Measurements from ENCODE around the gene GTF2A2. TPM values are rescaled to one million over a fixed set of nuclear protein-coding genes. Genes with fewer than 3 reads are reported as not detected.

The GTF2A2 gene
- polyA plus RNA-seq, 1 donor (not counting 4 experiments of a cell fraction or from before 2014, with no cell fraction given) = 77.8 TPM

GRCh38 chr15:59609730-59610712, 47.3 kb downstream of the GTF2A2 start:
- H2AFZ ChIP-seq (ENCODE audit: control insufficient read depth, low read length) = no peak overlapping the region
- H3K4me1 ChIP-seq (ENCODE audit: control insufficient read depth, extremely low read depth, insufficient read depth, low read length) = no peaks in the 10 kb centered on the region
- no peak for TF ChIP-seq EZH2 (IDR thresholded peaks at IDR 0.05; ENCODE audit: low read length)
- no peak for TF ChIP-seq CTCF (optimal IDR thresholded peaks at IDR 0.05 in 1 of 3, IDR thresholded peaks at IDR 0.05 in 1 of 3, conservative IDR thresholded peaks at IDR 0.05 in 1 of 3; ENCODE audit: extremely low read depth in 1 of 3, insufficient read depth in 2 of 3, low read length in 3 of 3)
- H4K20me1 ChIP-seq (ENCODE audit: control insufficient read depth, extremely low read depth, insufficient read depth, low read length) = no peaks in the 10 kb centered on the region
- no peak overlapping the region for H3K27ac ChIP-seq (ENCODE audit: control insufficient read depth, insufficient read depth, low read length)
- FAIRE-seq = no peak
- H3K9me1 ChIP-seq (ENCODE audit: control insufficient read depth, extremely low read depth, insufficient read depth, low read length) = no peaks in the 10 kb centered on the region
- DNase-seq (ENCODE audit: low read depth, low spot score) = no peak
- no peaks in the 10 kb centered on the region for H3K79me2 ChIP-seq (ENCODE audit: control insufficient read depth, insufficient read depth, low read length)
- H3K36me3 ChIP-seq (ENCODE audit: control insufficient read depth in 2 of 2, extremely low read depth in 1 of 2, insufficient read depth in 2 of 2, low read length in 2 of 2) = no peaks in the 10 kb centered on the region
- H3K9ac ChIP-seq (ENCODE audit: control insufficient read depth, extremely low read depth, insufficient read depth, low read length) = no peak overlapping the region
- dilution Hi-C loops (cut with MboI; ENCODE audit: extremely low pct_ligation_motif_present, low sequenced_read_pairs) = no loop called here
- no peak overlapping the region for H3K4me3 ChIP-seq (ENCODE audit: control insufficient read depth in 2 of 3, extremely low read depth in 1 of 3, insufficient read depth in 2 of 3, low read depth in 1 of 3, low read length in 3 of 3)
- no peaks in the 10 kb centered on the region for H3K27me3 ChIP-seq (ENCODE audit: control insufficient read depth, extremely low read depth, insufficient read depth, low read length)
- no peak overlapping the region for H3K4me2 ChIP-seq (ENCODE audit: control insufficient read depth, extremely low read depth, insufficient read depth, low read depth, low read length)
- no peaks in the 10 kb centered on the region for H3K9me3 ChIP-seq (ENCODE audit: control insufficient read depth, low read depth, low read length)

- H3K9me3 ChIP-seq (ENCODE audit: control insufficient read depth, low read depth, low read length) = no peaks in the 10 kb centered on the region
- FAIRE-seq (no peak), DNase-seq (ENCODE audit: low read depth, low spot score) (no peak)
- no peaks in the 10 kb centered on the region for H4K20me1 ChIP-seq (ENCODE audit: control insufficient read depth, extremely low read depth, insufficient read depth, low read length)
- no peak overlapping the region for H2AFZ ChIP-seq (ENCODE audit: control insufficient read depth, low read length)
- no peaks in the 10 kb centered on the region for H3K4me1 ChIP-seq (ENCODE audit: control insufficient read depth, extremely low read depth, insufficient read depth, low read length)
- no peaks in the 10 kb centered on the region for H3K27me3 ChIP-seq (ENCODE audit: control insufficient read depth, extremely low read depth, insufficient read depth, low read length)
- no peaks in the 10 kb centered on the region for H3K9me1 ChIP-seq (ENCODE audit: control insufficient read depth, extremely low read depth, insufficient read depth, low read length)
- dilution Hi-C loops (cut with MboI; ENCODE audit: extremely low pct_ligation_motif_present, low sequenced_read_pairs) = no loop called here
- H3K36me3 ChIP-seq (ENCODE audit: control insufficient read depth in 2 of 2, extremely low read depth in 1 of 2, insufficient read depth in 2 of 2, low read length in 2 of 2) = no peaks in the 10 kb centered on the region
- H3K9ac ChIP-seq (ENCODE audit: control insufficient read depth, extremely low read depth, insufficient read depth, low read length) = no peak overlapping the region
- TF ChIP-seq CTCF (optimal IDR thresholded peaks at IDR 0.05 in 1 of 3, IDR thresholded peaks at IDR 0.05 in 1 of 3, conservative IDR thresholded peaks at IDR 0.05 in 1 of 3; ENCODE audit: extremely low read depth in 1 of 3, insufficient read depth in 2 of 3, low read length in 3 of 3) (no peak), EZH2 (IDR thresholded peaks at IDR 0.05; ENCODE audit: low read length) (no peak)
- no peak overlapping the region for H3K4me2 ChIP-seq (ENCODE audit: control insufficient read depth, extremely low read depth, insufficient read depth, low read depth, low read length)
- no peak overlapping the region for H3K4me3 ChIP-seq (ENCODE audit: control insufficient read depth in 2 of 3, extremely low read depth in 1 of 3, insufficient read depth in 2 of 3, low read depth in 1 of 3, low read length in 3 of 3)
- no peaks in the 10 kb centered on the region for H3K79me2 ChIP-seq (ENCODE audit: control insufficient read depth, insufficient read depth, low read length)
- H3K27ac ChIP-seq (ENCODE audit: control insufficient read depth, insufficient read depth, low read length) = no peak overlapping the region
These were observed 51.3 kb downstream of the GTF2A2 start for GRCh38 chr15:59605994-59606393.

Data from keratinocyte (primary cell).